Upper lobe of right lung (tissue), 1 donor: ENCODE data around the gene EBF4. TPM values are rescaled to one million over a fixed set of nuclear protein-coding genes. Genes with fewer than 3 reads are reported as not detected.
"Not testable (repeated sequence)": the region's sequence is repeated elsewhere in the genome, so short reads cannot be mapped to it uniquely, and the experiment has no call there.

ENCODE experiments used
- ATAC-seq: fragments of 200-7000 bp; cut with Tn5 transposase; one replicate; pipeline ENCODE4 v1.9.1; 2020; ENCODE audit warnings: mild to moderate bottlenecking, moderate library complexity
- DNase-seq: peaks from one replicate; pipeline ENCODE4 v3.0.0-alpha.2; 2020
- H3K27ac ChIP-seq: fragments of 200-600 bp; one replicate; pipeline ENCODE4 v1.8.0; 2022
- H3K27me3 ChIP-seq: fragments of 200-600 bp; one replicate; pipeline ENCODE4 v1.8.0; 2022; ENCODE audit warnings: mild to moderate bottlenecking
- H3K36me3 ChIP-seq: fragments of 200-600 bp; one replicate; pipeline ENCODE4 v1.8.0; 2022
- H3K4me1 ChIP-seq: fragments of 200-600 bp; one replicate; pipeline ENCODE4 v1.8.0; 2022
- H3K4me3 ChIP-seq: fragments of 200-600 bp; one replicate; pipeline ENCODE4 v1.8.0; 2022; ENCODE audit warnings: mild to moderate bottlenecking
- H3K9me3 ChIP-seq: fragments of 200-600 bp; one replicate; pipeline ENCODE4 v1.8.0; 2022
- intact Hi-C: fragments of 100-400 bp; cut with DNase I; formaldehyde crosslinking; loops from one replicate; pipeline ENCODE4 v1.11.0; 2022
- total RNA-seq: library from RNA; stranded (reverse); fragmentation: NEBNext Ultra II Directional; extraction: Animal tissue kit (Norgen Biotek cat#: 25700); gene quantifications from one replicate; pipeline ENCODE4 v1.2.1, GENCODE V29; 2021
- TF ChIP-seq, protein P1 (sequence below): fragments of 200-600 bp; IDR thresholded peaks from one replicate; pipeline ENCODE4 v1.8.0; 2022; ENCODE audit warnings: antibody characterized with exemption
- donor health status: DM: no; HTN: yes; CAD: no; lungs with severe emphysema.

EBF4 gene
- total RNA-seq, 1 donor from 2014 or later, result 19.5 TPM

DNA sequence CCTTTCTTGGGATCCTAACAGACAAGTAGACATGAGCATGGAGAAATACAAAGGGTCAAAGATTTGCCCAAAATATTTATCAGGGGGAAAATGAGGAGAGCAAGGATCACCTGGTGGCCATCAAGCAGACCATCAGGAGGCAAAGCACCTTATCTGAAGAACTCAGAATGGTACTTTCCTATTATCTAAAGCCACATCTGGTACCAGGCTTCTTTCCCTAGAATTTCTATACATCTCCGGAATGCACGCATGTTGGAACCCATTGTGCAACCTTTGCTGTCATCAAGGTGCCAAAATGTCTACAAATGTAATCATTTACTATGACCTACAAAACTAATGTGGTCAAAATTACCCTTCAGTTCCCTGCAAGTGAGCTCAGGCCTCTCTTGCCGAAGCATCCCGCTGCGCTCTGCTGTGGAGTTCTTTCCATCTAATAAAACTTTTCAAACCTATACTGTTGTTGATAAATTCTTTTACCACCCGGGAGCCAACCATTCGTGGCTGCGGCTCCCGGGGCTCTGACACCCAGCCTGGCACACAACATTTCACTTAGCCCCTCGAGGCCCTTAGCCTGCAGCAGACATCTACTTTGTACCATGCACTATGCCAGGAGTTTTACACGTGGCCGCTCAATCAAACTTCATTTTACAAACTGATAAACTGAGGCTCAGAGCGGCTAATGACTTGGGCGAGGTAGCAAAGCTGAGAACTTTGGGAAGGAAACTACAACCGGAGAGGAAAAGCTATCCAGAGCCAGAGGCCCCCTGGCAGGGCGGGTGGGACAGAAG is 111.7 kb downstream of the EBF4 start:
- H3K4me1 ChIP-seq, result peaks cover 12% of the 10 kb centered on the region
- no peaks in the 10 kb centered on the region for H3K9me3 ChIP-seq
- no peak overlapping the region for H3K4me3 ChIP-seq
- intact Hi-C loops, result no loop called here
- ATAC-seq (no peak), DNase-seq (no peak)
- H3K27ac ChIP-seq, result no peak overlapping the region
- TF ChIP-seq, protein P1, sequence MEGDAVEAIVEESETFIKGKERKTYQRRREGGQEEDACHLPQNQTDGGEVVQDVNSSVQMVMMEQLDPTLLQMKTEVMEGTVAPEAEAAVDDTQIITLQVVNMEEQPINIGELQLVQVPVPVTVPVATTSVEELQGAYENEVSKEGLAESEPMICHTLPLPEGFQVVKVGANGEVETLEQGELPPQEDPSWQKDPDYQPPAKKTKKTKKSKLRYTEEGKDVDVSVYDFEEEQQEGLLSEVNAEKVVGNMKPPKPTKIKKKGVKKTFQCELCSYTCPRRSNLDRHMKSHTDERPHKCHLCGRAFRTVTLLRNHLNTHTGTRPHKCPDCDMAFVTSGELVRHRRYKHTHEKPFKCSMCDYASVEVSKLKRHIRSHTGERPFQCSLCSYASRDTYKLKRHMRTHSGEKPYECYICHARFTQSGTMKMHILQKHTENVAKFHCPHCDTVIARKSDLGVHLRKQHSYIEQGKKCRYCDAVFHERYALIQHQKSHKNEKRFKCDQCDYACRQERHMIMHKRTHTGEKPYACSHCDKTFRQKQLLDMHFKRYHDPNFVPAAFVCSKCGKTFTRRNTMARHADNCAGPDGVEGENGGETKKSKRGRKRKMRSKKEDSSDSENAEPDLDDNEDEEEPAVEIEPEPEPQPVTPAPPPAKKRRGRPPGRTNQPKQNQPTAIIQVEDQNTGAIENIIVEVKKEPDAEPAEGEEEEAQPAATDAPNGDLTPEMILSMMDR, result no peak
- no peaks in the 10 kb centered on the region for H3K36me3 ChIP-seq
- peaks cover 85% of the 10 kb centered on the region for H3K27me3 ChIP-seq

DNA sequence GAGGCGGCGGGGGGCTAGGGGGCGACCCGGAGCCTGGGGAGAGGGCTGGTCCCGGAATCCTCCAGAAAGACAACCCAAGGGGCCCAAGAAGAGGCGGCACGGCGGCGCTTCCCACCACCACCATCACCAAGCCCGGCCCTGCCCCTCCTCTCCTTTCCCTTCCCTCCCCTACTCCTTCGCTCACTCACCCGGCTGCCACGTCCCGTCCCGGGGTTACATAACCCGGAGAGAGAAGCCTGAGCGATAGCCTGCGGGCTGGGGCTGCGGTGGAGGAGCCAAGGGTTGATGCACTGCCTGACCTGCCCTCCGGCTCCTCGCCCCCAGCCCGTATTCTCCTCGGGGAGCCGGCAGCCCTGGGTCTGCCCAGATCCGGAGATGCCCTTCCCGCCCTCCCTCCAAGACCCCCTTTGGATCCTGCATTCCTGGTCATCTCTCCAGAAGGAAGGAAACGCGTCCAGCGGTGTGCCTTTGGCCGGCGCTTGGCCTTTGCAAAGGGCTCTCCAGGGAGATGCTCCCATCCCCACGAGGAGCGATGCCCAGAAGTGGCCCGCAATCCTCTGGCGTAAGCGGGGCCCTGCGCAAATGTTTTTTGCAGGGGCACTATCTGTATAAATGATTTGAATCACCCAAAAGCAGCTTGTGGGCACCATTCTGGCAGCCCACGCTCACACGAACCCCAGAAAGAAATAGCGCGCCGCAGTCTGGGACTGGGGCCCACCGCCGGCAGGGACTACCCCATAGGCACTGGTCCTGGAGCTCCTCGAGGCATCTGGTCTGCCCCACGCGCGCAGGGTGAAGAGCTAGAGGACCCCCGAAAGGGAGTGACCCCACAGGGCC is 112.5 kb downstream of the EBF4 start:
- H3K4me1 ChIP-seq, result peaks cover 8% of the 10 kb centered on the region
- TF ChIP-seq, protein P1, result no peak
- H3K27ac ChIP-seq, result no peak overlapping the region
- H3K27me3 ChIP-seq, result peaks cover 80% of the 10 kb centered on the region
- no peaks in the 10 kb centered on the region for H3K36me3 ChIP-seq
- no peak overlapping the region for H3K4me3 ChIP-seq
- ATAC-seq (peak; percentile 48), DNase-seq (no peak)
- no peaks in the 10 kb centered on the region for H3K9me3 ChIP-seq
- intact Hi-C loops, result no loop called here

DNA sequence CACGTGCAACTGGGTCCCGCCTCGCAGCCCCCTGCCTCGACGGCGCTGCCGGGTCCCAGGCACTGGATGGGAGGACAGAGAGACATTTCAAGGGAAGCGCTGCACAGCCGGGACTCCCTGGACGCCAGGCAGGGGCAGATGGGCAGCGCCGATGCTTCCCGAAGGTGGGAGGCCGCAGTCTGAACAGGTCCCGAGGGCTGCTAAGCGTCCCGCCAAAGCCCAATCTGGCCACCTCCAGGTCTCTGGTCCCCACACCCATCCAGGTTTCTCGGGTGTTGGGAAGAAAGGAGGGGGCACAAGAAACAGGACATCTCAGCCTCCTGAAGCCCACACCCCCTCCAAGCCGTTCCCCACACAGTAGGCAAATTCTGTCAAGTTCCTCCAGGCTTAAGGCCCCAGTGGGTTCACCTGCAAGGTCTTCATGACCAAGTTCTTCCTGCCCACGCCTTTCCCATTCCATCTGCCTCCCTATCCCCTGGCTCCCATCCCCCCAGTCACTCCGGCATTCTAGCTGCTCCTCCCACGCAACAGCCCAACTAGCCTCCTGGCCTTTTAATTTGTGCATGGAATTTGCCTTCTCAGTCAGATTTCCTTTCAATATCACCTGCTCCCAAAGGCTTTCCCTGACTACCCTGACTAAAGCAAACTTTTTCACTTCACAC is 113.2 kb downstream of the EBF4 start:
- Histone ChIP-seq H3K27me3 (peaks cover 79% of the 10 kb centered on the region), H3K27ac (no peak overlapping the region), H3K36me3 (no peaks in the 10 kb centered on the region), H3K4me1 (peaks cover 2% of the 10 kb centered on the region), H3K4me3 (no peak overlapping the region), H3K9me3 (no peaks in the 10 kb centered on the region)
- TF ChIP-seq, protein P1, result no peak
- no peak for ATAC-seq
- DNase-seq, result no peak
- intact Hi-C loops, result no loop called here

DNA sequence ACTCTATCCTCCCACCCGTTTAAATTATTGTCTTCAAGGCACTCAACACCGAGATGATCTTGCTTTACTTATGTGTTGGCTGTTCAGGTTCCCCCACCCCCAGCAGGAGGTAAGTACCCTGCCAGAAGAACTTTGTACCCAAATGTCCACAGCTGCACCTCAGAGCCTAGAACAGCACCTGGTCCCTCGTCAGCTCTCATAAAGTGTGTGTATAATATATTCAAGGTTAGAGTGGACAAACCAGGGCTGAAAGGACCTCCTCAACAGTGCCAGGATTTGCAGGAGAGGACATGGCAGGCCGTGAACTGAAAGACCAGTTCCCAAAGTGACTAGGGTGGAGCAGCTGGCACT is 113.7 kb downstream of the EBF4 start:
- Histone ChIP-seq H3K4me3 (no peak overlapping the region), H3K27me3 (peaks cover 76% of the 10 kb centered on the region), H3K4me1 (no peaks in the 10 kb centered on the region), H3K9me3 (no peaks in the 10 kb centered on the region), H3K36me3 (no peaks in the 10 kb centered on the region), H3K27ac (no peak overlapping the region)
- ATAC-seq (no peak), DNase-seq (no peak)
- intact Hi-C loops, result no loop called here
- TF ChIP-seq, protein P1, result no peak

DNA sequence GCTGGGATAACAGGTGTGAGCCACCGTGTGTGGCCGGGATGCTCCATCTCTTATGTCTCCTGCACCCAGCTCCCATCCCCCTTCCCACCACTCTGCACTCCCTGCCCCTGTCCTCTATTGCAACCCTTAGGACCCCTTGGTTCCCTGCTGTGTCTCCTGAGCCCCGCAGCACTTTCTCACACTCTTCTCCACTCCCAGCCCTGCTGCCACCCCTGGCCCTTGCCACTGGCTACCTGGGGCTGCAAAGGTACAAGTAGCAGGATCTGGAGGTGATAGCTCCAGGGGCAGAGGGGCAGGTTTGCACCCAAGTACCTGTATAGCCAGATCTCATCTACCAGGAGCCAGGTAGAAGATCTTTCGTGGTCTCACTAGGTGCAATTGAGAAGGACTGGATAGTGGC is 114.4 kb downstream of the EBF4 start:
- no peaks in the 10 kb centered on the region for H3K4me1 ChIP-seq
- ATAC-seq (no peak), DNase-seq (no peak)
- H3K27me3 ChIP-seq, result peaks cover 74% of the 10 kb centered on the region
- H3K27ac ChIP-seq, result no peak overlapping the region
- no peaks in the 10 kb centered on the region for H3K9me3 ChIP-seq
- TF ChIP-seq, protein P1, result no peak
- intact Hi-C loops, result no loop called here
- H3K36me3 ChIP-seq, result no peaks in the 10 kb centered on the region
- H3K4me3 ChIP-seq, result no peak overlapping the region

DNA sequence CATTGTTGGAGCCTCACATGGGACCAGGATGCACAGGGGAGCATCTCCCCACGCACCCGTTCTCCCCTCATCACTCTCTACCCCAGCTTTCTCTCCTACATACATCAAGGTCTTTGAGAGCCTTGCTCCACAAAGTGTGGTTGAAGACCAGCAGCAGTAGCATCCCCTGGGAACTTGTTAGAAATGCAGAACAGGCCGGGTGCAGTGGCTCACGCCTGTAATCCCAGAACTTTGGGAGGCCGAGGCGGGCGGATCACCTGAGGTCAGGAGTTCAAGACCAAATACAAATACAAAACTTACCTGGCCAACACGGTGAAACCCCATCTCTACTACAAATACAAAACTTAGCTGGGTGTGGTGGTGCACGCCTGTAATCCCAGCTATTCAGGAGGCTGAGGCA is 115.3 kb downstream of the EBF4 start:
- H3K27me3 ChIP-seq, result peaks cover 64% of the 10 kb centered on the region
- intact Hi-C loops, H3K4me1 ChIP-seq, ATAC-seq, H3K36me3 ChIP-seq, DNase-seq, H3K9me3 ChIP-seq, H3K27ac ChIP-seq, H3K4me3 ChIP-seq: not testable (repeated sequence)
